ENCODE data around the gene ANKH. TPM values are rescaled to one million over a fixed set of nuclear protein-coding genes. Genes with fewer than 3 reads are reported as not detected.

The ANKH gene
- total and polyA plus RNA-seq, 2 of the 13 experiments (the other 11 are each of a cell fraction or from before 2014, with no cell fraction given), result 25.0 to 36.0 TPM

DNA sequence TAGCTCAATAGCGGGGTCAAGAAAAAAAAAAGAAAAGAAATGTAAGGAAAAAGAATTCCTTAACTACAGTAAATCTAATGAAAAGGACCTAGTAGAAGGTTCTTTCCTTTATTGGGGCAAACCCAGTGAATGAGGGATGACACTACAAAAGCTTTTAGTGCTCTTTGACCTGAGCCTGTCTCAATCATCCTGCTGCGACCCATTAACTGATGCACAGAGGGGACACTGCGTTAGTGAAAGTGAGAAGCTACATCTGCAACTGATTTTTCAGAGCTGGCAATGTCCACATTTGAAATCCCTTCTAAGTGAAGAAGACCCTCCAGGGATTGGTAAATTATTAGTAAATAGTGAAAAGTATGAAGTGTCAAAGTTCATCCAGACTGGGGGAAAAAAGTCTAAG lies 106.0 kb downstream of the ANKH start:
- in situ Hi-C loops (cut with HindIII; ENCODE audit: extremely low pct_ligation_motif_present, low pct_unique_long_range_greater_than_20kb), result no loop called here
- POLR2A ChIA-PET, result no interaction called here
- ATAC-seq, result no peak

More for the DNA sequence above, 106.0 kb downstream of the ANKH start:
- CTCF ChIA-PET (ENCODE audit: low intra/inter-chr PET ratio, low total read pairs), result no interaction called here
- Histone ChIP-seq H3K4me1 (ENCODE audit: insufficient read depth, low read length) (peaks cover 47% of the 10 kb centered on the region), H3K9ac (ENCODE audit: insufficient read depth, low read depth, low read length) (no peak overlapping the region), H3K4me3 (replicated peaks in 1 of 3; ENCODE audit: insufficient read depth in 1 of 3, low read depth in 2 of 3, low read length in 3 of 3) (no peak overlapping the region), H4K20me1 (ENCODE audit: insufficient read depth, low read length) (no peaks in the 10 kb centered on the region), H3K27me3 (ENCODE audit: control insufficient read depth in 1 of 2, insufficient read depth in 2 of 2, low read length in 2 of 2) (no peaks in the 10 kb centered on the region), H2AFZ (ENCODE audit: low read length) (no peak overlapping the region), H3K9me3 (ENCODE audit: low read length) (no peaks in the 10 kb centered on the region), H3K79me2 (ENCODE audit: insufficient read depth, low read length) (no peaks in the 10 kb centered on the region), H3K4me2 (ENCODE audit: low read depth, low read length) (no peak overlapping the region), H3K36me3 (replicated peaks in 1 of 2; ENCODE audit: control insufficient read depth in 1 of 2, insufficient read depth in 2 of 2, low read length in 2 of 2) (peaks cover 1 to 6% of the 10 kb centered on the region in 2 experiments; a peak in 3 of 5 replicates), H3K27ac (ENCODE audit: extremely low read length, insufficient read depth, low read length) (no peak overlapping the region)
- BruUV-seq (replicated peaks), result no TSS peak
- no peak for FAIRE-seq
- intact Hi-C loops (cut with micrococcal nuclease; ENCODE audit: unreplicated experiment), result no loop called here
- no peak for DNase-seq (ENCODE audit: low spot score)
- TF ChIP-seq, protein P1, sequence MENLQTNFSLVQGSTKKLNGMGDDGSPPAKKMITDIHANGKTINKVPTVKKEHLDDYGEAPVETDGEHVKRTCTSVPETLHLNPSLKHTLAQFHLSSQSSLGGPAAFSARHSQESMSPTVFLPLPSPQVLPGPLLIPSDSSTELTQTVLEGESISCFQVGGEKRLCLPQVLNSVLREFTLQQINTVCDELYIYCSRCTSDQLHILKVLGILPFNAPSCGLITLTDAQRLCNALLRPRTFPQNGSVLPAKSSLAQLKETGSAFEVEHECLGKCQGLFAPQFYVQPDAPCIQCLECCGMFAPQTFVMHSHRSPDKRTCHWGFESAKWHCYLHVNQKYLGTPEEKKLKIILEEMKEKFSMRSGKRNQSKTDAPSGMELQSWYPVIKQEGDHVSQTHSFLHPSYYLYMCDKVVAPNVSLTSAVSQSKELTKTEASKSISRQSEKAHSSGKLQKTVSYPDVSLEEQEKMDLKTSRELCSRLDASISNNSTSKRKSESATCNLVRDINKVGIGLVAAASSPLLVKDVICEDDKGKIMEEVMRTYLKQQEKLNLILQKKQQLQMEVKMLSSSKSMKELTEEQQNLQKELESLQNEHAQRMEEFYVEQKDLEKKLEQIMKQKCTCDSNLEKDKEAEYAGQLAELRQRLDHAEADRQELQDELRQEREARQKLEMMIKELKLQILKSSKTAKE (CRISPR knock-in tag; IDR thresholded peaks at IDR 0.05; ENCODE audit: borderline replicate concordance), result no peak
- TF ChIP-seq, protein P2, sequence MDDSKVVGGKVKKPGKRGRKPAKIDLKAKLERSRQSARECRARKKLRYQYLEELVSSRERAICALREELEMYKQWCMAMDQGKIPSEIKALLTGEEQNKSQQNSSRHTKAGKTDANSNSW (CRISPR knock-in tag; IDR thresholded peaks at IDR 0.05; ENCODE audit: borderline replicate concordance), result no peak
- no peak for TF ChIP-seq KAT8 (CRISPR knock-in tag; IDR thresholded peaks at IDR 0.05)
- no peak for TF ChIP-seq TBX2 (CRISPR knock-in tag; IDR thresholded peaks at IDR 0.05; ENCODE audit: borderline replicate concordance)
- TF ChIP-seq, protein P3, sequence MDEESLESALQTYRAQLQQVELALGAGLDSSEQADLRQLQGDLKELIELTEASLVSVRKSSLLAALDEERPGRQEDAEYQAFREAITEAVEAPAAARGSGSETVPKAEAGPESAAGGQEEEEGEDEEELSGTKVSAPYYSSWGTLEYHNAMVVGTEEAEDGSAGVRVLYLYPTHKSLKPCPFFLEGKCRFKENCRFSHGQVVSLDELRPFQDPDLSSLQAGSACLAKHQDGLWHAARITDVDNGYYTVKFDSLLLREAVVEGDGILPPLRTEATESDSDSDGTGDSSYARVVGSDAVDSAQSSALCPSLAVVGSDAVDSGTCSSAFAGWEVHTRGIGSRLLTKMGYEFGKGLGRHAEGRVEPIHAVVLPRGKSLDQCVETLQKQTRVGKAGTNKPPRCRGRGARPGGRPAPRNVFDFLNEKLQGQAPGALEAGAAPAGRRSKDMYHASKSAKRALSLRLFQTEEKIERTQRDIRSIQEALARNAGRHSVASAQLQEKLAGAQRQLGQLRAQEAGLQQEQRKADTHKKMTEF (CRISPR knock-in tag; IDR thresholded peaks at IDR 0.05), result no peak
- 91% methylated on average over 3 of the region's 3 CpGs for WGBS (ENCODE audit: low lambda C conversion rate)
